SKM-1 treated with dmso at 0.1 percent for 144 hours (cell line): ENCODE measurements around the gene ITGB1.
"Not testable (repeated sequence)": the region's sequence is repeated elsewhere in the genome, so short reads cannot be mapped to it uniquely, and the experiment has no call there.

ENCODE experiments used
- DNase-seq: peaks from one replicate; lab custom pipeline; 2025; ENCODE audit not compliant: unreplicated experiment; lab: John Stamatoyannopoulos, UW

The ITGB1 gene

GRCh38 chr10:32958085-32959005 is at the start of gene ITGB1:
ITGB1 (minus strand) TSS chr10:32958230; CDS start chr10:32935558, 22,672 bp downstream.
- peak; percentile 59 for DNase-seq

GRCh38 chr10:33006342-33006887 is 48.4 kb upstream of the ITGB1 start:
- no peak for DNase-seq

DNA sequence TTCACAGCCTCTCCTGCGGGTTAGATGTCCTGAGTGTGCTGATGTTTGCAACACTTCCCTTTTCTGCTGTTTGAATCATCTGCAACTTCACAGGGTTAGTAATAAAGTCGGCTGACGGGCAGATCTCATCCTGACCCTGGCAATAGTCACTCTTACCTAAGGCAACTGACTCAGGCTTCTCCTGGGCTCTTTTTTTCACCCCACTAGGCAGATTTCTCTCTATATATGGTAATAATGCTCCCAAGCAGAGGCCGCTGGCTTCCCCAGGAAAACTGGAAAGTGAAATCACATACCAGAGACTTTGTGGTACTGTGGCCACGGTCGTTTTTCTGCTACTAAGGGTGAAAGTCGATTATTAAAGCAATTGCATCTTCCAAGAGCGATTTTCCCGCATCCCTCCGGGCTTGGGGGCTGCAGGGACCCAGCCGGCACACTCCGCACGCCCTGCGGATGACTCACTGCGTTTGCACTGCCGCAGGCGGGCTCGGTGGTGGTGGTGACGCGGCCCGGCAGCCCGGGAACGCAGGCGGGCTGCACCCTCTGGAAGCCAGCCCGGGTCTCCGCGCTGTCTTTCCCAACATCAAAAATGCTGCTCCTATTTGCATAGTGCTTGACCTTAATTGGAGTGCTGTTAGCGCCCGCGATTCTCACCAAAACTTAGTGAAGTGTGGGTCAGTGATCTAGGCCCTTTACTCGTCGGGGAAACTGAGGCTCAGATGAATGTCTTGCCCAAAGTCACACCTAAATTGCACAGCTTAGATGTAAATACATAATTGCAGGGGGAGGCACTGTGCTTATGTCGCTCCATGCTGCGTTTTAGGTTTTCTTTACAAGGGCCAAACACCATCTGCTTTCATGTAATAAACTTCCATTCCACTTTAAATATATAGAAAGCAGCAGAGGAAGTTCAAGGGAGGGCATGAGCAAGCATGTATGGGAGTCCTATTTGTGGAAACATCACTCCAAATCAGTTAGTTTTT is 47.6 kb upstream of the ITGB1 start:
- peak; percentile 66 for DNase-seq

GRCh38 chr10:33001908-33002492 is 44.0 kb upstream of the ITGB1 start:
- no peak for DNase-seq

- DNase-seq = not testable (repeated sequence)
Measured at GRCh38 chr10:32998060-32998581, 40.1 kb upstream of the ITGB1 start.

DNA sequence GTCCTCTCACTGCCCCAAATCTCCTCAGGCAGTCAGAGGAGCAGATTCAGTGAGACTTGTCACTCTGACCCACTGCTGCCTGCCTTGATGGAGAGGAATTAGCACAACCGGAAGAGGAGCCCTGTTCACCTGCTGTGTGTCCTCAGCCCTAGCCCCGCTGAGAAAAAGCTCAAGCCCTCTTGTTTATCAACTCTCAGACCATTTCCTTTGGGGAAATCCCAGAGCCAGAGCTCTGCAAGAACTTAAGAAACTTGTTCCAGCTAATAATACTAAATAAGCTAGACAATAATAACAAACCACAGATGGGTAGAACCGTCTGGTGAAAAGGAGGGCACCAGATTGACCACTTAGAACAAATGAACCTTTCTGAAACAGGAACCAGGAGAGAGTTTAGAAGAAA is 37.7 kb upstream of the ITGB1 start:
- no peak for DNase-seq

GRCh38 chr10:32995066-32995622 is 37.1 kb upstream of the ITGB1 start:
- no peak for DNase-seq

GRCh38 chr10:32994632-32995031 is 36.6 kb upstream of the ITGB1 start:
- not testable (repeated sequence) for DNase-seq

DNA sequence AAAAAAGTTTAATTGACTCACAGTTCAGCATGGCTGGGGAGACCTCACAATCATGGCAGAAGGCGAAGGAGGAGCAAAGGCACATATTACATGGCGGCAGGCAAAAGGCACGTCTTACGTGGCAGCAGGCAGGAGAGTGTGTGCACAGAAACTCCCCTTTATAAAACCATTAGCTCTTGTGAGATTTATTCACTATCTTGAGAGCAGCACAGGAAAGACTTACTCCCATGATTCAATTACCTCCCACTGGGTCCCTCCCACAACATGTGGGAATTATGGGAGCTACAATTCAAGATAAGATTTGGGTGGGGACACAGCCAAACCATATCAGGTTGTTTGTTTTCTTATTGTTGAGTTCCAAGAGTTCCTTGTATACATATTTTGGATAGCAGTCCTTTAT is 34.3 kb upstream of the ITGB1 start:
- not testable (repeated sequence) for DNase-seq

- DNase-seq = no peak
Measured at GRCh38 chr10:32990811-32991210, 32.8 kb upstream of the ITGB1 start.

DNA sequence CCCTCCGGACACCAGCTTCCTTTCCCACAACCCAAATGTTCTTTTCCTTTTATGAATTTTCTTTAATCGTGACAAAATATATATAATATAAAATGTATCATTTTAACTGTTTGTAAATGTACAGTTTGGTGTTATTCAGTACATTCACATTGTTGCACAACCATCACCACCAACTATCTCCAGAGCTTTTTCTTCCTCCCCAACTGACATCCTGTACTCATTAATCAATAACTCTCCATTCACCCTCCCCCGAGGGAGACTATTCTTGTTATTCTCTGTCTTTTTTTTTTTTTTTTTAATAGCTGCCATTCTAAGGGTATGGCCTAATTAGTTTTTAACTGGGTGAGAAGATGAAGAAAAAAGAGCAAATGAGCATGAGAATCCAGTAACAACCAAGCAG is 30.6 kb upstream of the ITGB1 start:
- no peak for DNase-seq

DNA sequence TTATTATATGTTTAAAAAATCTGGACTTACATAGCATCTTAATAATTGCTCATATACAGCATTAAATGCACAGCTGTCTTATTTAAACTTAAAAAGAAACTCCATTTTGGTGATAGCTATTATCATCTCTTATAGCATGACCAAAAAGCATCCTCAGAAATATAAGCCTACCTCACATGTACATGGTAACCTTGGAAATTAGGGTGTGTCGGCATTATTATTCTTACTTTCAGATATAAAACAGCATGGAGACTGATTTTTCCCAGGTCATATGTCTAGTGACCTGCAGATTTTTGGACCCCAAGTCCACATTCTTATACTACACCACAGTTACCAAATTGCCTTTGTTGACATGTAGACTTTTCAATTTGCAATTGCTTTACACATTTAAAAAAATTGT is 29.1 kb upstream of the ITGB1 start:
- no peak for DNase-seq

DNA sequence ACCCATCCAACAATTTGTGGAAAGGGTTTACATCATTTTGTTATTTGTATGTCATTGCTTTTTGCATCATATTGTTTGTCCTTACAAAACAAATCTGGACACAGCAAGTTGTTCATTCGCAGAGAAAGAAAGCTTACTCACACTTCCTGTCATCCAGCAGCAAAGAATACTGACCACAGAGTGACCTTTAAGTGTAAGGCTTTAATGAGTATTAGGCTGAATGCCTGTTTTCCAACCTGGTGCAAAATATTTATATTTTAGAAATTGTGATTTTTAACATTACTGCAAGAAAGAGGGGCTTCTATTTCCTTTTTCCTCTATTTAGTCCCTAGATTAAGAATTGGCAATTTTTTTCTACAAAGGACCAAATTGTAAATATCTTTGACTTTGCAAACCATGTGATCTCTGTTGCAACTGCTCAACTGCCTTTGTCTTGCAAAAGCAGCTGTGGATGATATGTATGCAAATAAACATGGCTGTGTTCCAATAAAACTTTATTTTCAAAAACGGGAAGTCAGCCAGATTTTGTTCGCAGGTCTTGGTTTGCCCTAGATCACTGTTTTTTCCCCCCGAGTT is 27.8 kb upstream of the ITGB1 start:
- no peak for DNase-seq

- no peak for DNase-seq
Measured at GRCh38 chr10:32985341-32985764, 27.3 kb upstream of the ITGB1 start.

- DNase-seq = no peak
Measured at GRCh38 chr10:32984003-32984600, 26.1 kb upstream of the ITGB1 start.

DNA sequence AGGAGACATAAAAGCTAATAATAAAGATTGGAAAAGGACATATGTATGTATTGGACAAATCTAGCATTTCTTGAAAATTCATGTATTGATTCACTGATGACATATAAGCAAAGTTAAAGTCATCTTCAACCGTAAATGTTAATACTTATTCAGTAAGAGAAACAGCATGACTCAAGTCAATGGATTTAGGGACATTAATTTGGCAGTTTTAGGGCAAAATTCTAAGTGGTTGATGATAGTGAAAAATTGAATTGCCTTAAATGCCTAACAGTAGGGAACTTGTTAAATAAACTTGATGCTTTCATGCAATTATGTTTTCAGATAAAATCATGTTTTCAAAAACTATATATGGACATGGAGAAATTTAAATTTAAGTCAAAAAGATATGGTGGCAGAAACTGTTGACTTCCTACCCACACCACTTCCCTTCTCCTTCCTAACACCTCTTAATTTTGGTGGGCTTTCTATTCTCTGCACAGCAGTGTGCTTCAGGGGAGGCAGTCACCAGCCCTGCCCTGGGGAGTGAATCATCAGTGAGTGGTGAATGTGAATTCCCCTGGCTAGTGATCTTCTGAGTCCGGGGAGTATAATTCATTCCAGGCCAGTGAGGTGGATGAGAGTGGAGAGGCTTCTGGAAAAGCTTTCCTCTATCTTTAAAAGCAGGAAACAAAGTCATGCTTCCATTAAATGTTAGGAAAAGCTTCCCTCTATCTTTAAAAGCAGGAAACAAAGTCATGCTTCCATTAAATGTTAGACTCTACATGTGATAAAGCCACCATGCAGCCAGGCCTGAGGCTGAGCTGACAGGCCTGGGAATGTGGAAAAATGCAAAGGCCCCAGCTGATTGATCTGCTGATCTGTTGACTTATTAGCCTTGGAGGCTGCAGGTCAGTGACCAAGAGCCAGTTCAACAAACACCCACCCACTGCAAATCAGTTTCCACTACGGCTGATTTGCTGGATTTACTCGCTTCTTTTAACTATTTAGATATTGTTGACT is 25.2 kb upstream of the ITGB1 start:
- DNase-seq = no peak

DNA sequence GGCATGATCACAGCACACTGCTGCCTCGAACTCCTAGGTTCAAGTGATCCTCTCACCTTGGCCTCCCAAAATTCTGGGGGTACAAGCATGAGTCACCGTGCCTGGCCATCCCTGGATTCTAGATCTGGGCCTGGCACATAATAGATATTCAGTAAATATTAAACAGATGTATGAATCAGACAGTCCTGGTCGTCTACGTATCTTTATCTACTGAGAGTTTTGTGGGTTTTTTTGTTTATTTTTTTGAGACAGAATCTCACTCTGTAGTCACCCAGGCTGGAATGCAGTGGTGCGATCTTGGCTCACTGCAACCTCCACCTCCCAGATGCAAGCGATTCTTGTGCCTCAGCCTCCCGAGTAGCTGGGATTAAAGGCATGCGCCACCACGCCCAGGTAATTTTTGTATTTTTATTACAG is 24.3 kb upstream of the ITGB1 start:
- DNase-seq = no peak

DNA sequence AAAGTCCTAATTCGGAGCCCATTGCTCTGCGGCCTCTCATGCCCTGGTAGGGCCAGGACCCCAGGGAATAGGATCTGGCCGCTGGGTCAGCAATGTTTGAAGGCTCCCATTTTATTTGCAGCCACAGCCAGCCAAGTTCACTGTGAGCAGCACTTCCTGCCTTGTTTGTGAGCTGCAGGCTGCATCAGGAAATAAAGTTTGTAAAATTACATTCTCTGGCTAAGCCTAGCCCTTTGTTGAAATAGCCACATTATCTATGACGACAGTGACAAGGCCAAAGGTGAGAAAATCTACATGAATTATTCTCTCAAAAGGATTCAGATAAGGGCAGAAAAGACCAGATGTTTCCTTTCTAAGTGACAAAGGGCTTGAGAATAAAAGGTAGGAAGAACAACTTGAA is 23.7 kb upstream of the ITGB1 start:
- no peak for DNase-seq
